ENCODE measurements around the gene PGP.
A peak's percentile ranks its signal among the peaks of the same experiment; 100 is the strongest.

Gene PGP

DNA sequence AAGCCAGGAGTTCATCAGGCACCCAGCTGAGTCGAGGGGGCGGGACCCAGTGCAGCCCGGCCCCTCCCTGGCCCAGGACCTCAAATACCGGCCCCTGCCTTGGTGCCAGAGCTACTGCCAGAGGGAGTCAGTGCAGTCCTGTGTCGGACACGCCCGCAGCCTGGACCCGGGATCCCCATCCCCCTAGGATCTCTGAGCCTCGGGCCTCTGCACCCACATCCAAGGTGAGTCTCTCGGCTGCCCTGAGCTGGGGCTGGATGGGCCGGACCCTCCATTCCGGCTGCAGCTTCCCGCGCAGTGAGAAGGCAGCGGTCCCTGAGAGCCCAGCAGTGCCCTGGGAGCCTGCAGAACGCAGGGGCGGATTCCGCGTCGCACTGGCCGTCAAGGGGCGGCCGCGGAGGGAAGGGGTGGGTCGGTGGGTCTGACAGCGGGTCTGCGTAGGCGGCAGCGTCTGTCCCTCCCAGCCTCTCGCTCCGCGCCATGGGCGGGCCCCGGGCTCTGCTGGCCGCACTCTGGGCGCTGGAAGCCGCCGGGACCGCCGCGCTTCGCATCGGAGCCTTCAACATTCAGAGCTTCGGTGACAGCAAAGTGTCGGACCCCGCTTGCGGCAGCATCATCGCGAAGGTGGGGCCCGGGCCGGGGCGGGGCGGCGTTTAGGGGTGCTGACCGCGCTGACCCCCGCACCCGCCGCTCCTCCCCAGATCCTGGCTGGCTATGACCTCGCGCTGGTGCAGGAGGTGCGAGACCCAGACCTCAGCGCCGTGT is 21.9 kb upstream of the PGP start, which contains the start of gene DNASE1L2:
Gene DNASE1L2 (plus strand): TSS at position 108 of the 765 bp plus-strand sequence. CDS start 373 bp downstream, at position 481.
- no peak for DNase-seq

DNA sequence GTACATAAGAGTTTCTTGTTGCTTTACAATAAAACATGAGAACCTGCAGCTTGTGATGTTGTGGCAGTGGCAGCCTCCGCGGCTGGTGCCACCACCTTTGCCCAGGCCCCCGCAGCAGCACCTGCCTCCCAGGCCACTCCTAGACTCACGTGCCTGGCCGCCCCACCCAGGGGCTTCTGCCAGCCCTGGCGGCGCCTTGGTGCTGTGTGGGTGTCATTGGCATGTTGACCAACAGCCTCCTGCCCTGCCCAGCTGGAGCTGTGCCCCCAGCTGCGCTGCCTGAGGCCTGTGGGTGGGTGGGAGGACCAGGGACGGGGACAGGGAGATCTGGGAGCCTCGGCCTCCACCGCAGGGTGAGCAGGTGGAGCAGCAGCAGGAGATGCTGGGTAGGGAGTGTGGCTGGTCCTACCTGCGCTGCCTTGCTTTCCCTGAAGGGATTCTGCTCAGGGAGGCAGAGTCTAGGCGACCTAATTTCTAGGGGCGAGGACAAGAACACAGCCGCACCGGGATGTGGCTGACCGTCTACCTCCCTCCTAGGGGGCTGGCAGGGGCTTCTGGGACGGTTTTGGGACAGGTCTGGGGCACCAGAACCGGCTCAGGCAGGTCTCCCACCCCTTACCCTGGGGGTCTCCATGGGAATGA is 21.2 kb upstream of the PGP start:
- DNase-seq = no peak

DNA sequence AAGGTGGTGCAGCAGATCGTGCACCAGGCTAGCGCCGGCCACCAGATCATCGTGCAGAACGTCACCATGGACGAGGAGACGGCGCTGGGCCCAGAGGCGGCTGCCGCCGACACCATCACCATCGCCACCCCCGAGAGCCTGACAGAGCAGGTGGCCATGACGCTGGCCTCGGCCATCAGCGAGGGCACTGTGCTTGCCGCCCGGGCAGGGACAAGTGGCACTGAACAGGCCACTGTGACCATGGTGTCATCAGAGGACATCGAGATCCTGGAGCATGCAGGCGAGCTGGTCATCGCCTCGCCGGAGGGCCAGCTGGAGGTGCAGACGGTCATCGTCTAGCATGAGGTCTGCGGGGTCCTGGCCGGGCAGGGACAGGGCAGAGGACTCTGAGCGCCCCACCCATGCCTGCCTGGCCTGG is 20.6 kb upstream of the PGP start:
- DNase-seq = no peak

DNA sequence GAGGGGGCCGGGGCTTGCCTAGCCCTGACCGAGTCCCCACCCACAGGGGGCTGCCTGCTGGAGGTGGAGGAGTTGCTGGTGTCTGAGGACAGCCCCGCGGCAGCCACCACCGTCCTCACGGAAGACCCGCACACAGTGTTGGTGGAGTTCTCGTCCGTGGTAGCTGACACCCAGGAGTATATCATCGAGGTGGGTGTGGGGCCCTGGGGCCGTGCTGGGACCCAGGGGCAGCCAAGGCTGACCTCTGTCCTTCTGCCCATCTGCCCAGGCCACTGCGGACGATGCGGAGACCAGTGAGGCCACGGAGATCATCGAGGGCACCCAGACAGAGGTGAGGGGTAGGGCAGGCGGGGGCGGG is 20.2 kb upstream of the PGP start:
- DNase-seq = no peak

DNA sequence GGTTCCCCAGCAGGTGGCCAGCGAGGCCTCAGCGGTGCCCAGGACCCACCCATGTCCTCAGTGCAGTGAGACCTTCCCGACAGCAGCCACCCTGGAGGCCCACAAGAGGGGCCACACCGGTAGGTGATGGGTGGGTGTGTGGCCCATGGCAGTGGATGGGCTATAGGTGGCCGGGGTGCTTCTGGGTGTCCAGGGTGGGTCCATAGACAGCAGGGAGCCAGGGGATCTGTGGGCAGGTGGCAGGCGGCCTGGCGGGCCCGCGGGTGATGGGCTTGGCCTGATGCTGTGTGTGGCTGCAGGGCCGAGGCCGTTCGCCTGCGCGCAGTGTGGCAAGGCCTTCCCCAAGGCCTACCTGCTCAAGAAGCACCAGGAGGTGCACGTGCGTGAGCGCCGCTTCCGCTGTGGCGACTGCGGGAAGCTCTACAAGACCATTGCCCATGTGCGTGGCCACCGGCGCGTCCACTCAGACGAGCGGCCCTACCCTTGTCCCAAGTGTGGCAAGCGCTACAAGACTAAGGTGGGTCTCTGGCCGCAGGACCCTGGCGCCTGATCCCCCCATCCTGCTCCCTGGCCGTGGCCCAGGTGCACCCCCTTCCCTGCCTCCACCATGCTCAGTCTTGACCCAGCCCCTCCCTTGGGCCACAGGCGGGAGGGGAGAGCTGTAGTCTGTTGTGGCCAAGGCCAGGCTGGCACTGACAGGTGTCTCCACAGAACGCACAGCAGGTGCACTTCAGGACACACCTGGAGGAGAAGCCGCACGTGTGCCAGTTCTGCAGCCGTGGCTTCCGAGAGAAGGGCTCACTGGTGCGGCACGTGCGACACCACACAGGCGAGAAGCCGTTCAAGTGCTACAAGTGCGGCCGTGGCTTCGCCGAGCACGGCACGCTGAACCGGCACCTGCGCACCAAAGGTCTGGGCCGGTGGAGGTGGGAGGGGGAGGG is 19.5 kb upstream of the PGP start:
- DNase-seq = peak; percentile 88 to 97

DNA sequence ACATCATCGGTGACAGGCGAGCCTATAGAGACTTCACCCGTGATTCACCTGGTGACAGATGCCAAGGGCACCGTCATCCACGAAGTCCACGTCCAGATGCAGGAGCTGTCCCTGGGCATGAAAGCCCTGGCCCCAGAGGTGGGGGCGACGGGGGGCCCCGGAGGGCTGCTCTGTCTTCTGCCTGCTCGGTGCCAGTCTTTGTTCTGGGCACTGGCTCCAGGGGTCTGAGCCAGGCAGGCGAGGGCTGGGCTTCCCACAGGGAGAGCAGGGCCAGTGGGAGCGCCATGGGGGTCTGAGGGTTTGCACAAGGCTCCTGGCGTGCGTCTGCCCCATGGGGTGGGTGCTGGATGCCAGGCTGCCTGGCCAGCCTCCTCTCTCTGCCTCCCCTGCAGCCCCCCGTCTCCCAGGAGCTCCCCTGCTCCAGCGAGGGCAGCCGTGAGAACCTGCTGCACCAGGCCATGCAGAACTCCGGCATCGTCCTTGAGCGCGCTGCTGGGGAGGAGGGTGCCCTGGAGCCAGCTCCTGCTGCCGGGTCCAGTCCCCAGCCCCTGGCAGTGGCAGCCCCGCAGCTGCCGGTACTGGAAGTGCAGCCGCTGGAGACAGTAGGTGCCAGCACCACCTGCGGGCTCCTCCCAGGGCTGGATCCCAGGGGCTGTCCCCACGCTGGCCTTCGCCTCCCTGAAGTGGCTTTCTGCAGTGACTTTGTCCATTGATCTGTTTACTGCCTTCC is 18.6 kb upstream of the PGP start:
- DNase-seq = no peak

DNA sequence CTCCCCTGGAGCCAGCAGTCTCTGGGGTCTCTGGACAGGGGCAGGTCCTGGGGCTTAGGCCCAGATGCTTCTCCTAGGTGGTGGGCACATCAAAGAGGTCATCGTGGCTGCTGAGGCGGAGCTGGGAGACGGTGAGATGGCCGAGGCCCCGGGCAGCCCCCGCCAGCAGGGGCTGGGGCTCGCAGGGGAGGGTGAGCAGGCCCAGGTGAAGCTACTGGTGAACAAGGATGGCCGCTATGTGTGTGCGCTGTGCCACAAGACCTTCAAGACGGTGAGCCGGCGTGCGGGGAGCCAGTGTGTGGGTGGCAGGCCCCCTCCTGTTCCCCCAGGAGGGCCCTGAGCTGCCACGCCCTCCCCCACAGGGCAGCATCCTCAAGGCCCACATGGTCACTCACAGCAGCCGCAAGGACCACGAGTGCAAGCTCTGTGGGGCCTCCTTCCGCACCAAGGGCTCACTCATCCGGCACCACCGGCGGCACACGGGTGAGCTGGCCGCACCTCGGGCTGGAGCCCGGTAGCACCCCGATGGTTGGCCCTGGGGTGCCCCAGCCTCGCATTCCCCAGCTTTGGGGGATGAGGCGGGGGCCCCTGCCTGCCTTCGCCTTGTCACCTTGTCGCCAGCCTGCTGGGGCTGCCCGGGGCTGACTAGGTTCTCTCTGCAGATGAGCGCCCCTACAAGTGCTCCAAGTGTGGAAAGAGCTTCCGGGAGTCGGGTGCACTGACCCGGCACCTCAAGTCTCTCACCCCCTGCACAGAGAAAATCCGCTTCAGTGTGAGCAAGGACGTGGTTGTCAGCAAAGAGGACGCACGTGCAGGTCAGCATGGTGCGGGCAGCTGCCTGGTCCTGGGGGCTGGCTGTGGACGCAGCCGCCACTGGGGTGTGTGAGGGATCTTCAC is 17.7 kb upstream of the PGP start:
- no peak for DNase-seq

DNA sequence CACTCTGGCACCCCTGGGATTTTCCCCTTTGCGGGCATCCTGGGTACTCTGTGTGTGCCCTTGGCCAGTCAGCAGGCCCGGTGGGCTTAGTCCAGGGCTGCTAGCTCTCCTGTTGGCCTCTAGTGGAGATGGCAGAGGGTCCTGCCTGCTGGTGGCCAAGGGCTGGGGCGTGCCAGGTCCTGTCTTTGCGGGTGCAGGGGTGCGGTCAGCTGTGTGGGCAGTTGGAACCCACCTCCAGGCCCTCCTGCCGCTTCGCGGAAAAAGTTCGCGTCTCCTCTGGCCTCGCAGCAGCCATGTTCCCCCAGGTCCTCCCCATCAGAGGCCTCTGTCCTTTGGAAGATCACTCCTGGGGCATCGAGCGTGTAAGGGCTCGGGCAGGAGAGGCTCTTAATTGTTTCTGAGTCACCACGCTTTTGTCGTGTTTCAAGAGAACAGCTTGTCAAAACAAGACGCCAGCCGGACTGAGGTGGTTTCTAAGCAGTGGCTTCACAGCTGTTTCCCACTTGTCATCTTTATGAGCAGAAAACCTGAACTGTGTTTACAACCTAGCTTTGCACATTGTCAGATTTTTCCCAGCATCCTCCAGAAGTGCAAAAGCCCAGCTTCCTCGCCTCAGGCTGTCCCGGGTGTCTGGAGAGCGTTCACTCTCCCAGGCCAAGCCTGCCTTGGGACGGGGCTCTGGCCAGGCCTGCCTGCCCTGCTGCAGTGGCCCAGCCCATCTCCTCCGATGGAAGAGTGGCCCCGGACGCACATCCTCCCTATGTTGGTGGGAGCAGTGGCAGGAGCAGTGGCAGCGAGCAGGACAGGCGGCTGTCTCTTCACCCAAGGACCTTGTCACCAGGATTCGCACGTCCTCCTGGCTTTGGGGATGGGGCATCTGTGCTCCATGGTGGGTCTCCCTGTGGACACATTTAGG is 16.6 kb upstream of the PGP start:
- peak; percentile 76 to 90 for DNase-seq

DNA sequence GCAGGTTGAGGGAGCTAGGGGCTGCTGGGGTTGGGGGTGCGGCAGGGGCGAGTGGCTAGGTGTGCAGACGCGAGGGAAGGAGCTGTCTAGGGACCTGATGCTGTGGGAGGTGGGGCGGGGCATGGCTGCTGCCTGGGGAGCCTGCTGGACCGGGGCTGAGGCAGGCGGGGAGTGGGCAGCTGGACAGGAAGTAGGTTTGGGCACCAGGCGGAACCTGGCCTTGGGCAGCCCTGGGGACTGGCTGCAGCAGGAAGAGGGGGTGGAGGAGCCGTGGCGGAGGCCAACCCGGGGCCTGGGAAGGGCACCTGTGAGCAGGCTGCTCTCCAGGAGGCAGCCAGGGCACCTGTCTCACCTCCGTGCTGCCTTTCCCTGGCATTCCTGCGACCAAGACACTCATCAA is 15.7 kb upstream of the PGP start:
- no peak for DNase-seq

DNA sequence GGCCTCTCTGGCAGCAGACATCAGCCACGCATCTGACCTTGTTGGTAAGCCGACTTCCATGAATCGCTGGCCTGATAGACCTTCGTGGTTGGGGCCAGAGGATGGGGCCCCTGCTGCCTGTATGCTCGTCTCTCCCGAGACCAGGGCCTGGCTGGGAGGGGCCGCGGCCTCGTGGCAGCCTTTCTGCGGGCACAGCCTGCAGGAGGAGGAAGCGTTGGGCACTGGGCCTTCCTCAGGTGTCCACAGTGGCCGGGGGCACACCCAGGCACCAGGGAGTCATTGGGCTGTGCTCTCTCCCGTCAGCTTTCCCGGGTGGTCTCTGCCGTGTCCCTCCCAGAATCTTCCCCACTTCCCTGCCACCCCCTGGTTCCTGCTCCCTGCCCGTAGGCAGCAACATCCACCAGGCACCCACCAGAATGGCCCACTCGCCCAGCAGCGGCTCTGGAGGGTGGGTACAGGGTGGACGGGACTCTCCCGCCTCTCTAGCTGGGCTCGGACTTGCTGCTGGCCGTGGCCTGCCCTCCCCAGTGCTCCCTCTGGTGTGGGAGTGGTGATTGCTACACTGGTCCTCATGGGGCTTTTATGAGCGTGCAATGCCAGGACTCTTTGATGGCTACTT is 15.1 kb upstream of the PGP start:
- DNase-seq = no peak

DNA sequence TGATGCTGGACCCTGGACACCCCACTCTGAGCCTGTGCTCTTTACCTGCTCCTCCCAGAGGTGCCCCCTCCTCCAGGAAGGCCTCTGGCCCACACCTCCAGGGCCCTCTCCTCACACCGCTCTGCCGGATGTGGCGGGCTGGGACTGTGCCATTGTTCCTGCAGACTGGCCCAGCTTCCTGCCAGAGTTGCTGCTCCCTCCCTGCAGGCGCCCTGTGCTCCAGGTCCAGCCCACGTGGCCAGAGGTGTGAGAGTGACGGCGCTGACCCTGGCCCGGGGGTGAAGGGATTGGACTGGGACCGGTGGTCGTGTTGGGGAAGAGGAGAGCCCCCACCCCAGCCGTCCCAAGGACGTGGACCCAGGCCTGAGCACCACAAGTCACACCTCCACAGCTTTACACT is 14.5 kb upstream of the PGP start:
- no peak for DNase-seq

DNA sequence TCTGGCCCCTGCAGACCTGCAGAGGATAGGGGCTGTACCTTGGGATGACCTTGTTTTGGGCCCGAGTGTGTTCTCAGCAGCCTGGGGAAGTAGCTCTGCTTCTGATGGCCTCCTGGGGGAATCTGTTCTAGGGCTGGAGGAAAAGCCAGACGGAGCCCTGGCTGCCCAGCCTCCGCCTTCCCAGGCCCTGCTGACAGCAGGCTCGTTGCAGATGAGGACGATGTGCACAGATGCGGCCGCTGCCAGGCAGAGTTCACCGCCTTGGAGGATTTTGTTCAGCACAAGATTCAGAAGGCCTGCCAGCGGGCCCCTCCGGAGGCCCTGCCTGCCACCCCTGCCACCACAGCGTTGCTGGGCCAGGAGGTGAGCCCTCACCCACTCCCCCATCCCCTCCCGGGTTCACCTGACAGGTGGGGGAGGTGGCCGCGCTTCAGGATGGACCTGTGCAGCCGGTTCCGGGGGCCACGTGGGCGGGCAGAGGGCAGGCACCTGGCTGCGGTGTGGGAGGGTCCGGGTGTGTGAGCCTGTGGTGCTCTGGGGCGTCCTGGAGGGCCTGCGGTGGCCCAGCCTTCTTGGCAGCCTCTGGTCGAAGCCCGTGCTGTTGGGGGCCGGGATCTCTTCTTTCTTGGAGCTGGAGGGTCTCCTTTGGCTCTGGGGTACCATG is 13.7 kb upstream of the PGP start:
- DNase-seq = no peak

DNA sequence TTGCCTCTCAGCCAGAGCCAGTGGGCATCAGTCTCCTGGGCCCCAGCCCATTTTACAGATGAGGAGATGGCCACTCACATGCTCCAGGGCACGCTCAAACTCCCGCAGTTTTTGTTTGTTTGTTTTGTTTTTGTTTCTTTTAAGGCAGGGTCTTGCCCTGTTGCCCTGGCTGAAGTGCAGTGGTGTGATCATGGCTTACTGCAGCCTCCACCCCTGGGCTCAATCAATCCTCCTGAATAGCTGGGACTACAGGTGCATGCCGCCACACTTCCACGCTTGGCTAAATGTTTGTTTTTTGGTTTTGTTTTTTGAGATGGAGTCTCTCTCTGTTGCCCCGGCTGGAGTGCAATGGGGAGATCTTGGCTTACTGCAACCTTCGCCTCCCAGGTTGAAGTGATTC is 12.3 kb upstream of the PGP start:
- no peak for DNase-seq

DNA sequence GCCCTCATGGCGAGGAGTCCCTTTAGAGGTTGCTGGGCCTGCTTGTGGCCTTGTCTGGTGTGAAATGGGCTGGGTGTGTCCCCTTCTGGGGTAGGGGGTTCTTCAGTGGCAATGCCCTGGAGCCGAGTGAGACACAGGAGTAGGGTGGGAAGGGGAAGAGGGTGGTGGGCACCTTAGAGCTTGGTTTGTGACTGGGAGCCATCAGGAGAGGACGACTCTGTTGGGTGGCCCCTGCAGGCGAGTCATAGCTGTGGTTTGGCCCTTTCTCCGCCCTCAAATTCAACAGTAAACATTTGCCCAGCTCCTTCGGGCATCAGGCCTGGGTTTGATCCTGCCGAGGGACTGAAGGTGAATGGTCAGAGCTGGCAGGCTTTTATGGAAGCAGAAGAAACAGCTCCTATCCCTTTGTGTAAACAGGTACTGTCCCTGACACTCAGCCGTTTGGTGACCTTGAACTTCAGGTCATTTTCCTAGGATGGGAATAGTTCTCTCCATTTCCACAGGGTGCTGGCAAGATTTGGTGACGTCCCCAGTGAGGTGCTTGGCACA is 11.7 kb upstream of the PGP start:
- no peak for DNase-seq

DNA sequence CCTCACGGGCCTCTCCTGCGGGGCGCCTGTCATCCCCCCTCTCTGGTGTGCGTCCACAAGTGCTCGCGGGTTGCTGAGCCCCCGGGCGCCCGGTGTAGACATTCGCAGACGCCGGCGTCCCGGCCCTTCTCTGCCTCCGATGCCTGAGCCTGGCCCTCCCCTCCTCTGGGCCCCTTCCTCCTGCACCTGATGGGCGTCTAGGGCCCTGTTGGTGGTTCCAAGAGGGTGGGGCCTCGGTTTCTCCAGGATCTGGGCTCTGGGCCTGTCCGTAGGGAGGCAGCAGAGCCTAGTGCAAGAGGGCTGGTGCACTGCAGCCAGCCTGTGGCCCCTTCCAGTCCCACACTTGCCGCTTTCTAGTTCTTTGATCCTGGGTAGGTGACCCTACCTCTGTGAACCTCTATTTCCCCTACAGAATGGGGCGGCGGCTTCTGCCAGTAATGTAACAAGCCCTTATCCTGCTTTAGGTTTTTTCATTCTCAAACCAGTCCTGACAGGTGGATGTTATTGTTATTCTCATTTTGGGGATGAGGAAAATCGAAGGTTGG is 9.4 kb upstream of the PGP start:
- peak; percentile 35 to 45 for DNase-seq

DNA sequence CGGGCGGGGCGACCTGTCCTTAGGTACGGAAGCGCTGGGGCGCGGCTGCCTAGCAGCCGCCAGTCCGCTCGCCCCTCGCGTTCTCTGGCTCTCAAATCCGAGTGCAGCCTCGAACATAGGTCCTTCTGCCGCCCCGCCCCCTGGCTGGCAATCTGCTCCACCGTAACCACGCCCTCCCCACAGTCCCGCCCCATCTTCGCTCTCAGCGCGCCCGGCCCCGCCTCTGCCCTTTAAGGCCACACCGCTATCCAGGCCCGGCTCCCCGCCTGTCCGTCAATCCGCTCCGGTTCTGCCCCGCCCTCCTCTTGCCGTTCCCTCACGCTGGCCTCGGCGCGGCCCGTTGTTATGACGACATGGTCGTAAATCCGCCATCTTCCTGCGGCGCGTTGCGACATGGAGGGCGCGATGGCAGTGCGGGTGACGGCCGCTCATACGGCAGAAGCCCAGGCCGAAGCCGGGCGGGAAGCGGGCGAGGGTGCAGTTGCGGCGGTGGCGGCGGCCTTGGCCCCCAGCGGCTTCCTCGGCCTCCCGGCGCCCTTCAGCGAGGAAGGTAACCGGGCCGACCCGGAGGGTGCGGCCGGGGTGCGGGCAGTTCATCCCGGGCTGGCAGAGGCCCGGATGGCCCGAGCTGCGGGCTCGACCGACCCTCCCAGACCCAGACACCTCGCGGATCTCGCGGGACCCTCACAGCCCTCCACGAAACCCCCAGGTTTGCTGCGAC is 8.7 kb upstream of the PGP start, which contains the start of gene E4F1:
Gene E4F1 (plus strand): TSS at position 371 of the 721 bp plus-strand sequence. CDS start 23 bp downstream, at position 394.
- DNase-seq = peak; percentile 100

DNA sequence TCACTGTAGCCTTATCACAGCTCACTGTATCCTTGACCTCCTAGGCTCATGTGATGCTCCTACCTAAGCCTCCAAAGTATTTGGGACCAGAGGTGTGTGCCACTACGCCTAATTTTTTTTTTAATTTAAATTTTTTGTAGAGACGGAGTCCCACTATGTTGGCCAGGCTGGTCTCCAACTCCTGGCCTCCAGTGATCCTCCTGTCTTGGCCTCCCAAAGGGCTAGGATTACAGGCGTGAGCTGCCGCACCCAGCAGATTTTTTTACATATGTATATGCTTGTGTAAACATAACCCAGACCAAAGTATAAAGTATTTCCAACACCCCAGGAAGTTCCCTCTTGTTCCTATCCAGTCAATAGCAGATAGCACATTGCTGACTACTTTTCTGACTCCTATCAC is 1.7 kb upstream of the PGP start:
- no peak for DNase-seq

Measured in NCI-H187 (cell line).